Ovary (tissue), 10 donors: Measurements from ENCODE around the gene CRYGB. TPM values are rescaled to one million over a fixed set of nuclear protein-coding genes. Genes with fewer than 3 reads are reported as not detected.

Source experiments
- DNase-seq, 5 donors: peaks; one replicate each; pipeline ENCODE4 v3.0.0-alpha.2; 2019 to 2020
- H3K27ac ChIP-seq, 2 donors: fragments of 200-600 bp; one replicate each; pipeline versions ENCODE4 v1.5.1 to v1.8.0; 2019 to 2022
- H3K27me3 ChIP-seq: fragments of 200-600 bp; one replicate; pipeline ENCODE4 v1.8.0; 2022
- H3K36me3 ChIP-seq: fragments of 200-600 bp; sonication (generic); one replicate; pipeline ENCODE4 v1.5.1; 2019
- H3K4me1 ChIP-seq: one replicate; pipeline ENCODE4 v1.8.1; 2013; ENCODE audit warnings: mild to moderate bottlenecking, moderate library complexity; ENCODE audit not compliant: insufficient read depth
- H3K4me3 ChIP-seq: fragments of 200-600 bp; sonication (generic); one replicate; pipeline ENCODE4 v1.5.1; 2017
- H3K9me3 ChIP-seq, 2 donors: fragments of 200-600 bp in 1 of 2; sonication (generic) in 1 of 2; one replicate each; pipeline versions ENCODE4 v1.5.1 to v1.8.1; 2013 to 2019; ENCODE audit warnings: mild to moderate bottlenecking in 1 of 2, moderate library complexity in 1 of 2
- CTCF ChIP-seq, 3 donors: fragments of 450-650 bp in 2 of 3; fragments of 200-600 bp in 1 of 3; IDR thresholded peaks; one replicate each; pipeline versions ENCODE4 v1.5.1 to v1.8.0; 2016 to 2022; ENCODE audit warnings: antibody characterized with exemption in 3 of 3, mild to moderate bottlenecking in 1 of 3
- EP300 ChIP-seq: sonication (generic); formaldehyde crosslinking; IDR thresholded peaks from one replicate; pipeline ENCODE4 v1.6.1; 2017; ENCODE audit warnings: antibody characterized with exemption
- POLR2A ChIP-seq: fragments of 450-650 bp; IDR thresholded peaks from one replicate; pipeline ENCODE4 v1.6.1; 2017; ENCODE audit warnings: antibody characterized with exemption, mild to moderate bottlenecking, moderate library complexity
- WGBS, 3 donors: extraction: QIAGEN DNeasy Blood & Tissue Kit in 1 of 3; methylation state at CpG; one replicate each; pipeline versions ENCODE4 v1.1.5 to v1.1.7; 2013 to 2017; 5-methylcytosine and 5-hydroxymethylcytosine counted together
- intact Hi-C, 4 donors: fragments of 100-400 bp; cut with DNase I; formaldehyde crosslinking; loops; one replicate each; pipeline versions ENCODE4 v1.11.0 to v1.15.1; 2022 to 2023
- long read RNA-seq, 3 donors: library from polyadenylated mRNA in 2 of 3; unstranded in 2 of 3; transcript quantifications; one replicate each; pipeline ENCODE4 v2.0.0 and lab custom pipeline, GENCODE V29; 2021 to 2026
- polyA plus RNA-seq, 2 donors: library from polyadenylated mRNA; stranded (reverse); fragments of 200-250 nt in 1 of 2; fragments of 350-450 nt in 1 of 2; fragmentation: Illumina TruSeq in 1 of 2; extraction: RNeasy Lipid Tissue Mini Kit (QIAGEN cat#74804) in 1 of 2; gene quantifications; one replicate each; pipeline ENCODE4 v1.2.3, GENCODE V29; 2013 to 2014
- total RNA-seq, 7 donors: library from RNA; depleted of rRNA in 2 of 7; stranded (reverse); fragments of >200 nt in 2 of 7; fragmentation: NEBNext Ultra II Directional in 3 of 7; extraction: Animal tissue kit (Norgen Biotek cat#: 25700) in 3 of 7; gene quantifications; one replicate each; pipeline versions ENCODE4 v1.1.0 to v1.2.4, GENCODE V29; 2016 to 2023
- donor health status: DM: no; HTN: no; CAD: no; lungs with moderate emphysema.
- donor health status: DM: no; HTN: no; CAD: no.
- donor health status: Bipolar disorder and iron deficiency.
- donor health status: DM: yes; HTN: yes; CAD: no.
- donor health status: DM: no; HTN: no; CAD: no.
- donor health status: DM: yes; HTN: yes; CAD: no.

Gene CRYGB
- total RNA-seq (not detected), polyA plus RNA-seq (not detected)
- long read RNA-seq, donor 1: 0 reads
- long read RNA-seq, donor 2: 0 reads
- long read RNA-seq, donor 3: 0 reads

- 66 to 76% (median 74%) methylated on average over 6 of the region's 6 CpGs for WGBS, 3 donors
- intact Hi-C loops: no loop called here
Measured at GRCh38 chr2:208146006-208146405, at the start of gene CRYGB. CRYGB (minus strand) TSS chr2:208146158; CDS start chr2:208146120, 38 bp downstream.

GRCh38 chr2:208195531-208195930, 49.6 kb upstream of the CRYGB start:
- Histone ChIP-seq H3K4me3 (no peak overlapping the region), H3K4me1 (no peaks in the 10 kb centered on the region), H3K27me3 (no peaks in the 10 kb centered on the region), H3K27ac (no peak overlapping the region), H3K36me3 (no peaks in the 10 kb centered on the region), H3K9me3 (no peaks in the 10 kb centered on the region)
- DNase-seq: no peak
- TF ChIP-seq EP300 (no peak), POLR2A (no peak), CTCF (IDR thresholded peaks at IDR 0.05) (no peak)
- intact Hi-C loops: no loop called here
- WGBS, 3 donors: 81 to 89% (median 83%) methylated on average over 3 of the region's 3 CpGs

More at GRCh38 chr2:208146006-208146405, at the start of gene CRYGB:
- TF ChIP-seq CTCF (IDR thresholded peaks at IDR 0.05) (no peak), POLR2A (no peak), EP300 (no peak)
- Histone ChIP-seq H3K4me1 (no peaks in the 10 kb centered on the region), H3K27ac (no peak within 1 kb of the TSS), H3K9me3 (no peaks in the 10 kb centered on the region), H3K36me3 (no peaks in the 10 kb centered on the region), H3K27me3 (no peaks in the 10 kb centered on the region), H3K4me3 (no peak within 1 kb of the TSS)
- DNase-seq: no peak

- WGBS, 3 donors: 88 to 91% (median 89%) methylated on average over 8 of the region's 8 CpGs
Measured at GRCh38 chr2:208192611-208193236, 46.8 kb upstream of the CRYGB start.

GRCh38 chr2:208189810-208190503, 44.0 kb upstream of the CRYGB start, which contains the start of gene C2orf80:
C2orf80 (minus strand) TSS chr2:208190030; CDS start chr2:208186986, 3,044 bp downstream.
- no peaks in the 10 kb centered on the region for H3K9me3 ChIP-seq
- intact Hi-C loops: no loop called here
- 73 to 84% (median 76%) methylated on average over 10 of the region's 10 CpGs for WGBS, 3 donors
- no peaks in the 10 kb centered on the region for H3K27me3 ChIP-seq
- H3K36me3 ChIP-seq: no peaks in the 10 kb centered on the region
- no peak for TF ChIP-seq CTCF (IDR thresholded peaks at IDR 0.05)
- no peak within 1 kb of the TSS for H3K4me3 ChIP-seq
- H3K4me1 ChIP-seq: no peaks in the 10 kb centered on the region
- no peak within 1 kb of the TSS for H3K27ac ChIP-seq
- DNase-seq: no peak

More at GRCh38 chr2:208192611-208193236, 46.8 kb upstream of the CRYGB start:
- TF ChIP-seq CTCF (IDR thresholded peaks at IDR 0.05): no peak
- no peak for TF ChIP-seq EP300
- TF ChIP-seq POLR2A: no peak
- intact Hi-C loops: no loop called here
- no peaks in the 10 kb centered on the region for H3K36me3 ChIP-seq
- H3K4me1 ChIP-seq: no peaks in the 10 kb centered on the region
- DNase-seq: no peak
- no peak overlapping the region for H3K4me3 ChIP-seq
- no peaks in the 10 kb centered on the region for H3K27me3 ChIP-seq
- H3K27ac ChIP-seq: no peak overlapping the region
- no peaks in the 10 kb centered on the region for H3K9me3 ChIP-seq
